Neural progenitor cell (in vitro differentiated cells): ENCODE results near the gene PINLYP. TPM values are rescaled to one million over a fixed set of nuclear protein-coding genes. Genes with fewer than 3 reads are reported as not detected.

Experiments used
- DNase-seq: peaks from one replicate; pipeline ENCODE4 v3.0.0-alpha.2; 2016; ENCODE audit warnings: low spot score
- H2AFZ ChIP-seq: fragments of 200-600 bp; sonication (generic); replicated peaks from 2 replicates; pipeline ENCODE4 v1.6.1; 2016; ENCODE audit warnings: antibody characterized with exemption
- H3F3A ChIP-seq: fragments of 200-600 bp; sonication (generic); 2 replicates; pipeline ENCODE4 v1.6.1; 2016; ENCODE audit warnings: antibody characterized with exemption, low read depth
- H3K27ac ChIP-seq: fragments of 200-600 bp; sonication (generic); 2 replicates; pipeline ENCODE4 v1.5.1; 2016; ENCODE audit warnings: mild to moderate bottlenecking
- H3K27me3 ChIP-seq: fragments of 200-600 bp; sonication (generic); 2 replicates; pipeline ENCODE4 v1.6.1; 2016; ENCODE audit warnings: mild to moderate bottlenecking, moderate library complexity
- H3K36me3 ChIP-seq: fragments of 200-600 bp; sonication (generic); 2 replicates; pipeline ENCODE4 v1.5.1; 2016
- H3K4me1 ChIP-seq: fragments of 200-600 bp; sonication (generic); 2 replicates; pipeline ENCODE4 v1.6.1; 2016; ENCODE audit warnings: mixed run types
- H3K4me2 ChIP-seq: fragments of 200-600 bp; sonication (generic); 2 replicates; pipeline ENCODE4 v1.6.1; 2016
- H3K4me3 ChIP-seq: fragments of 200-600 bp; sonication (generic); 2 replicates; pipeline ENCODE4 v1.5.1; 2016
- H3K79me2 ChIP-seq: fragments of 200-600 bp; sonication (generic); 2 replicates; pipeline ENCODE4 v1.6.1; 2016; ENCODE audit warnings: low read depth
- H3K9ac ChIP-seq: fragments of 200-600 bp; sonication (generic); 2 replicates; pipeline ENCODE4 v1.6.1; 2016
- H3K9me3 ChIP-seq: fragments of 200-600 bp; sonication (generic); 2 replicates; pipeline ENCODE4 v1.5.1; 2016; ENCODE audit warnings: low read depth
- H4K20me1 ChIP-seq: fragments of 200-600 bp; sonication (generic); 2 replicates; pipeline ENCODE4 v1.6.1; 2016; ENCODE audit warnings: low read depth
- H3K27ac Mint-ChIP-seq: 3 replicates; pipeline ENCODE4 v1.8.0; 2021; ENCODE audit warnings: mixed read lengths
- H3K27me3 Mint-ChIP-seq: 2 replicates; pipeline ENCODE4 v1.8.0; 2022; ENCODE audit warnings: low read depth, mild to moderate bottlenecking, inconsistent platforms, moderate library complexity, mixed read lengths; ENCODE audit not compliant: insufficient read depth
- H3K36me3 Mint-ChIP-seq: 3 replicates; pipeline ENCODE4 v1.8.0; 2021; ENCODE audit warnings: mixed read lengths
- H3K4me1 Mint-ChIP-seq: 3 replicates; pipeline ENCODE4 v1.8.0; 2021; ENCODE audit warnings: mixed read lengths
- H3K4me3 Mint-ChIP-seq: 3 replicates; pipeline ENCODE4 v1.8.0; 2021; ENCODE audit warnings: mild to moderate bottlenecking, moderate library complexity, mixed read lengths
- H3K9me3 Mint-ChIP-seq: 3 replicates; pipeline ENCODE4 v1.8.0; 2020; ENCODE audit warnings: mixed read lengths
- EZH2 ChIP-seq: fragments of 200-600 bp; sonication (generic); IDR thresholded peaks from 2 replicates; pipeline ENCODE4 v1.6.1; 2017; ENCODE audit warnings: antibody characterized with exemption, mild to moderate bottlenecking, moderate library complexity
- EZH2phosphoT487 ChIP-seq: fragments of 200-600 bp; sonication (generic); IDR thresholded peaks from 2 replicates; pipeline ENCODE4 v1.6.1; 2017; ENCODE audit warnings: antibody characterized with exemption
- total RNA-seq: library from RNA; depleted of rRNA; stranded (reverse); fragments of >200 nt; gene quantifications from 2 replicates; pipeline ENCODE4 v1.2.3, GENCODE V29; 2015; ENCODE audit warnings: low replicate concordance
- TF ChIP-seq, protein P1 (sequence below): fragments of 200-600 bp; sonication (generic); IDR thresholded peaks from 2 replicates; pipeline ENCODE4 v1.5.1; 2017; ENCODE audit warnings: antibody characterized with exemption, mild to moderate bottlenecking

PINLYP gene
- total RNA-seq, 1 donor from 2014 or later, result 4.0 TPM

DNA sequence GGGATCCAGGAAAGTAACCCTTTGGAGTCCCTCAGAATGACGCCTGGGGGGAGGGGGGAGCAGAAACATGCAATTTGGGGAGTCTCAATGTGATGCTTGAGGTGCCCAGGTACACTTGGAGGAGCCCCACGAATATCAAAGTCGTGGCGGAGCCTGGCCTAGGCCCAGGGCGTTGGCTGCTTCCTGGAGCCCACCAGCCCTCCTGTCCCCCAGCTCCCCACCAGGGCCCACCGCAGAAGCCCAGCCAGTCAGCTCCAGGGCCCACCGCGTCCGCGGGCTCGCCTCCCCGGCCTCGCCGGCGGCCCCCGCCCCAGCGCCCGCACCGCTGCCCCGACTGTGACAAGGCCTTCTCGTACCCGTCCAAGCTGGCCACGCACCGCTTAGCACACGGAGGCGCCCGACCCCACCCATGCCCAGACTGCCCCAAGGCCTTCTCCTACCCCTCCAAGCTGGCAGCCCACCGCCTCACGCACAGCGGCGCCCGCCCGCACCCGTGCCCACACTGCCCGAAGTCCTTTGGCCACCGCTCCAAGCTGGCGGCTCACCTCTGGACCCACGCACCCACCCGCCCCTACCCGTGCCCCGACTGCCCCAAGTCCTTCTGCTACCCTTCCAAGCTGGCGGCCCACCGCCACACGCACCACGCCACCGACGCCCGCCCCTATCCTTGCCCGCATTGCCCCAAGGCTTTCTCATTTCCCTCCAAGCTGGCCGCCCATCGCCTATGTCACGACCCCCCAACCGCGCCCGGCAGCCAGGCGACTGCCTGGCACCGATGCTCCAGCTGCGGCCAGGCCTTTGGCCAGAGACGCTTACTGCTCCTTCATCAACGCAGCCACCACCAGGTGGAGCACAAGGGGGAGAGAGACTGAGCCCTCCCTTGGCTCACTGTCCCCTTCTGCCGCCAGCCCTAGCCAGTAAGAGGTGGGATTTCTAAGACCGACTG is 40.5 kb upstream of the PINLYP start:
- H3K4me2 ChIP-seq, result peak overlapping the region; percentile 67
- H3K4me3 Mint-ChIP-seq, result peak overlapping the region; percentile 68

DNA sequence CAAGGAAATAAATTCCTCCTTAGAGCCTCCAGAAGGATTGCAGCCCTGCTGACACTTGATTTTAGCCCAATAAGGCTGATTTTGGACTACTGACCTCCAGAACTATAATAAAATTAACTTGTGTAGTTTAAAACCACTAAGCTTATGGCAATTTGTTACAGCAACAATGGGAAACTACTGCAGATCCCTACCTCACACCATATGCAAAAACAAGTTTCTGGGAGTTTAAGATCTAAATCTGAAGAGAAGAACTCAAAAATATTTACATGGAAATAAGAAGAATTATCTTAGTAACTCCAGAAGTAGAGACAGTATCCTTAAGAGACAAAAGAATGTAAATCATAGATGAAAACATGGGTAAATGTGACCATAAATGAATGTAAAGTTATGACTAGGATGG is 36.7 kb upstream of the PINLYP start:
- no peak for DNase-seq
- Histone ChIP-seq H3K4me1 (no peaks in the 10 kb centered on the region), H3K9ac (no peak overlapping the region), H3K27ac (no peak overlapping the region), H3K4me2 (no peak overlapping the region), H3K4me3 (no peak overlapping the region), H3K27me3 (no peaks in the 10 kb centered on the region), H3K79me2 (no peaks in the 10 kb centered on the region), H4K20me1 (no peaks in the 10 kb centered on the region), H3K36me3 (peaks cover 13% of the 10 kb centered on the region), H3K9me3 (peaks cover 9% of the 10 kb centered on the region), H3F3A (peaks cover 13% of the 10 kb centered on the region), H2AFZ (no peak overlapping the region)
- no peak overlapping the region for H3K27ac Mint-ChIP-seq
- H3K4me3 Mint-ChIP-seq, result peak overlapping the region; percentile 2
- H3K36me3 Mint-ChIP-seq, result peaks cover 51% of the 10 kb centered on the region
- TF ChIP-seq EZH2phosphoT487 (no peak), EZH2 (no peak)
- TF ChIP-seq, protein P1, sequence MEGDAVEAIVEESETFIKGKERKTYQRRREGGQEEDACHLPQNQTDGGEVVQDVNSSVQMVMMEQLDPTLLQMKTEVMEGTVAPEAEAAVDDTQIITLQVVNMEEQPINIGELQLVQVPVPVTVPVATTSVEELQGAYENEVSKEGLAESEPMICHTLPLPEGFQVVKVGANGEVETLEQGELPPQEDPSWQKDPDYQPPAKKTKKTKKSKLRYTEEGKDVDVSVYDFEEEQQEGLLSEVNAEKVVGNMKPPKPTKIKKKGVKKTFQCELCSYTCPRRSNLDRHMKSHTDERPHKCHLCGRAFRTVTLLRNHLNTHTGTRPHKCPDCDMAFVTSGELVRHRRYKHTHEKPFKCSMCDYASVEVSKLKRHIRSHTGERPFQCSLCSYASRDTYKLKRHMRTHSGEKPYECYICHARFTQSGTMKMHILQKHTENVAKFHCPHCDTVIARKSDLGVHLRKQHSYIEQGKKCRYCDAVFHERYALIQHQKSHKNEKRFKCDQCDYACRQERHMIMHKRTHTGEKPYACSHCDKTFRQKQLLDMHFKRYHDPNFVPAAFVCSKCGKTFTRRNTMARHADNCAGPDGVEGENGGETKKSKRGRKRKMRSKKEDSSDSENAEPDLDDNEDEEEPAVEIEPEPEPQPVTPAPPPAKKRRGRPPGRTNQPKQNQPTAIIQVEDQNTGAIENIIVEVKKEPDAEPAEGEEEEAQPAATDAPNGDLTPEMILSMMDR, result no peak
- peaks cover 12% of the 10 kb centered on the region for H3K9me3 Mint-ChIP-seq
- peaks cover 12% of the 10 kb centered on the region for H3K4me1 Mint-ChIP-seq
- H3K27me3 Mint-ChIP-seq, result peaks cover 5% of the 10 kb centered on the region

More for the DNA sequence above, 40.5 kb upstream of the PINLYP start:
- Histone ChIP-seq H3F3A (peaks cover 29% of the 10 kb centered on the region), H3K79me2 (no peaks in the 10 kb centered on the region), H3K36me3 (peaks cover 13% of the 10 kb centered on the region), H3K9me3 (peaks cover 9% of the 10 kb centered on the region), H3K27ac (no peak overlapping the region), H4K20me1 (peaks cover 4% of the 10 kb centered on the region), H3K27me3 (no peaks in the 10 kb centered on the region), H2AFZ (no peak overlapping the region), H3K4me1 (no peaks in the 10 kb centered on the region), H3K4me3 (no peak overlapping the region), H3K9ac (no peak overlapping the region)
- H3K4me1 Mint-ChIP-seq, result peaks cover 22% of the 10 kb centered on the region
- peaks cover 2% of the 10 kb centered on the region for H3K27me3 Mint-ChIP-seq
- DNase-seq, result peak; percentile 92
- H3K36me3 Mint-ChIP-seq, result peaks cover 25% of the 10 kb centered on the region
- peaks cover 11% of the 10 kb centered on the region for H3K9me3 Mint-ChIP-seq
- TF ChIP-seq EZH2 (no peak), EZH2phosphoT487 (no peak)
- TF ChIP-seq, protein P1, result peak; percentile 71
- H3K27ac Mint-ChIP-seq, result peak overlapping the region; percentile 46

DNA sequence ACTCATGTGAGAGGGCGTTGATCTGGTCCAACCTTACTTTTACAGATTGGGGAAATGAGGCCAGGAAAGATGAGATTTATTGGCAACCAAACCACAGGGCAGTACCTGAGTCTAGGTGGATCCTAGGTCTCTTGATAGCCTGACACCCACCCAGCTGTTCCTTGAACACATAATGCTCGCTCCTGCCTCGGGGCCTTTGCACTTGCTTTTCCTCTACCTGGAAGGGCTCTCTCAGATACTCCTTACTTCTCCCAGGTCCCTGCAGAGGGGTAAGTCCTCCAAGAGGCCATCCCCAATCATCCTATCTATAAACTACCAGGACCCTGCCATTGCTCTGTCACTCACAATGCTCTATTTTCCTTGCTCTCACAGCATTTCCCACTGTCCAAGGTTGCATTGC is 35.2 kb upstream of the PINLYP start:
- Histone ChIP-seq H3K4me1 (no peaks in the 10 kb centered on the region), H3K27ac (no peak overlapping the region), H3K9ac (no peak overlapping the region), H2AFZ (no peak overlapping the region), H3K4me3 (no peak overlapping the region), H3K4me2 (no peak overlapping the region), H4K20me1 (no peaks in the 10 kb centered on the region), H3K9me3 (peaks cover 9% of the 10 kb centered on the region), H3K79me2 (no peaks in the 10 kb centered on the region), H3K27me3 (no peaks in the 10 kb centered on the region), H3F3A (peaks cover 5% of the 10 kb centered on the region), H3K36me3 (peaks cover 13% of the 10 kb centered on the region)
- H3K4me1 Mint-ChIP-seq, result peaks cover 9% of the 10 kb centered on the region
- H3K4me3 Mint-ChIP-seq, result no peak overlapping the region
- TF ChIP-seq EZH2phosphoT487 (no peak), EZH2 (no peak)
- TF ChIP-seq, protein P1, result no peak
- H3K9me3 Mint-ChIP-seq, result peaks cover 12% of the 10 kb centered on the region
- DNase-seq, result no peak
- H3K27me3 Mint-ChIP-seq, result peaks cover 5% of the 10 kb centered on the region
- H3K36me3 Mint-ChIP-seq, result peaks cover 59% of the 10 kb centered on the region
- no peak overlapping the region for H3K27ac Mint-ChIP-seq
